WTC11 (cell line): ENCODE results near the gene MAN2B2.

Experiments
- CREM ChIP-seq: sonication (generic); formaldehyde crosslinking; IDR thresholded peaks from 2 replicates; pipeline ENCODE4 v1.8.1; 2022; ENCODE audit warnings: mild to moderate bottlenecking, missing genetic modification reagents, moderate library complexity
- CTCF ChIP-seq: fragments of 200-600 bp; IDR thresholded peaks from 2 replicates; pipeline ENCODE4 v1.8.0; 2022; ENCODE audit warnings: antibody characterized with exemption
- FOXJ3 ChIP-seq: sonication (generic); formaldehyde crosslinking; IDR thresholded peaks from 2 replicates; pipeline ENCODE4 v1.9.0; 2021; ENCODE audit warnings: missing genetic modification reagents, mild to moderate bottlenecking, borderline replicate concordance
- ZNF281 ChIP-seq: sonication (generic); formaldehyde crosslinking; IDR thresholded peaks from 2 replicates; pipeline ENCODE4 v1.8.0; 2023; ENCODE audit warnings: mild to moderate bottlenecking, missing genetic modification reagents

GRCh38 chr4:6526156-6526555 lies 48.8 kb upstream of the MAN2B2 start:
- TF ChIP-seq CTCF (no peak), CREM (CRISPR knock-in tag) (no peak), ZNF281 (no peak), FOXJ3 (CRISPR knock-in tag) (no peak)
